ENCODE results near the gene POLR3B. TPM values are rescaled to one million over a fixed set of nuclear protein-coding genes. Genes with fewer than 3 reads are reported as not detected.
A peak's percentile ranks its signal among the peaks of the same experiment; 100 is the strongest.

Gene POLR3B
- total and polyA plus RNA-seq, 5 donors from 2014 or later = 3.4 to 5.7 (median 5.2) TPM

DNA sequence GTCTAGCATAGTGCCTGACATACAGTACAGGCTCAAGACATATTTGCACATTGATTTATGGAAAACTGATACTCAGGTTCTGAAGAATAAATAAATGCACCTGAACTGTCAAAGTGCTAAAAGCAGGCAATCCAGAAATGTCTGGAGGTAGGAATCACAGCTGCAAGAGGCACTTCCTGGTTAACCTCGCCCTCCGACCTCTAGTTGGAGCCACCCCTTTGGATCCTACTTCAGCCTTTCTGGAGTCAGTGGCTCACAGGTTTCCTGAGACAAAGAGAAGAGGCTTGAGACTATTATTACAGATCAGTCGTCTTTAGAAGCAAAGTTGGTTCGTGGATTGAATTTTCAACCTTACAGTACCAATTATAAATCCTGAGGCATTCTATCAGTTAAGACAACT is 42.0 kb upstream of the POLR3B start:
- H3K27ac Mint-ChIP-seq = peak overlapping the region in 1 of 3 donors; percentile 49
- H3K4me3 ChIP-seq (ENCODE audit: low read depth, low read length) = no peak overlapping the region
- H3K36me3 Mint-ChIP-seq = peaks cover 34% of the 10 kb centered on the region
- ATAC-seq (ENCODE audit: low read depth in 2 of 2) (no peak), DNase-seq (no peak)
- no peak overlapping the region for H3K4me3 Mint-ChIP-seq
- peaks cover 5% of the 10 kb centered on the region for H3K4me1 ChIP-seq (ENCODE audit: control insufficient read depth, insufficient read depth, low read length, poor library complexity, severe bottlenecking)
- H3K9me3 ChIP-seq (ENCODE audit: control insufficient read depth in 2 of 2, low read length in 2 of 2) = no peaks in the 10 kb centered on the region
- H3K27me3 Mint-ChIP-seq = no peaks in the 10 kb centered on the region
- no peak overlapping the region for H3K27ac ChIP-seq (ENCODE audit: insufficient read depth, low read length, poor library complexity, severe bottlenecking)
- H3K4me1 Mint-ChIP-seq = peaks cover 19 to 45% (median 35%) of the 10 kb centered on the region in 4 donors
- no peaks in the 10 kb centered on the region for H3K27me3 ChIP-seq (ENCODE audit: control insufficient read depth, insufficient read depth, low read length)
- H3K36me3 ChIP-seq (ENCODE audit: control insufficient read depth, insufficient read depth, low read length) = peaks cover 87% of the 10 kb centered on the region
- H3K9me3 Mint-ChIP-seq = no peaks in the 10 kb centered on the region

DNA sequence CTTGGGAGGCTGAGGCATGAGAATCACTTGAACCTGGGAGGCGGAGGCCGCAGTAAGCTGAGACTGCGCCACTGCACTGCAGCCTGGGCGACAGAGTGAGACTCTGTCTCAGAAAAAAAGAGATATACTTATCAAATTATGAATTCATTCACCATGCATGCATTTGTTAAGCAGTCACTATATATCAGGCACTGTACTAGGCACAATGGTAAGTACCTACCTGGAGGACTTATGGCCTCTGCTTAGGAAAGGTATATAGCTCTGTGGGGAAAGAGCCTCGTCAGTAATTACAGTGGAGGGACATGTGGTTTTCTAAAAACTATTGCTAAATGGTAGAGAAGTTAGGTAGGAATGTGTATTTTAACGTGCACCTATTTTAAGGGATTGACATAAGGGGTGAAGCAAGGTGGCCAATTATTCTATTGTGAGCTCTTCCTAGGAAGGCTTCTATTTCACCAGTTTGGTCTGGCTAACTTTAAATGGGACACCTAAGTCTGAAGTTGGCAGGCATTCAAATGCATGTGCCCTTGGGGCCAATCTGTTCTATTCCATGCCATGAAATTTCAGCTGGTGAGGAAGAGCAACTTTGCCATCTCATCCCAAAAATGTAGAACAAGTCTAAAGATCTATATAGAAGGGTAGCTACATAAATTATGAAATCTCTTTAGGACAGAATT is 40.0 kb upstream of the POLR3B start:
- Histone ChIP-seq H3K4me3 (ENCODE audit: low read depth, low read length) (no peak overlapping the region), H3K27ac (ENCODE audit: insufficient read depth, low read length, poor library complexity, severe bottlenecking) (no peak overlapping the region), H3K9me3 (ENCODE audit: control insufficient read depth in 2 of 2, low read length in 2 of 2) (no peaks in the 10 kb centered on the region), H3K27me3 (ENCODE audit: control insufficient read depth, insufficient read depth, low read length) (no peaks in the 10 kb centered on the region), H3K36me3 (ENCODE audit: control insufficient read depth, insufficient read depth, low read length) (peaks cover 89% of the 10 kb centered on the region), H3K4me1 (ENCODE audit: control insufficient read depth, insufficient read depth, low read length, poor library complexity, severe bottlenecking) (no peaks in the 10 kb centered on the region)
- H3K36me3 Mint-ChIP-seq = peaks cover 53% of the 10 kb centered on the region
- ATAC-seq (ENCODE audit: low read depth in 2 of 2) (no peak), DNase-seq (no peak)
- no peak overlapping the region for H3K4me3 Mint-ChIP-seq
- no peaks in the 10 kb centered on the region for H3K9me3 Mint-ChIP-seq
- no peaks in the 10 kb centered on the region for H3K27me3 Mint-ChIP-seq
- peaks cover 12 to 42% (median 36%) of the 10 kb centered on the region in 4 donors for H3K4me1 Mint-ChIP-seq
- H3K27ac Mint-ChIP-seq = peak overlapping the region in 1 of 3 donors; percentile 38

DNA sequence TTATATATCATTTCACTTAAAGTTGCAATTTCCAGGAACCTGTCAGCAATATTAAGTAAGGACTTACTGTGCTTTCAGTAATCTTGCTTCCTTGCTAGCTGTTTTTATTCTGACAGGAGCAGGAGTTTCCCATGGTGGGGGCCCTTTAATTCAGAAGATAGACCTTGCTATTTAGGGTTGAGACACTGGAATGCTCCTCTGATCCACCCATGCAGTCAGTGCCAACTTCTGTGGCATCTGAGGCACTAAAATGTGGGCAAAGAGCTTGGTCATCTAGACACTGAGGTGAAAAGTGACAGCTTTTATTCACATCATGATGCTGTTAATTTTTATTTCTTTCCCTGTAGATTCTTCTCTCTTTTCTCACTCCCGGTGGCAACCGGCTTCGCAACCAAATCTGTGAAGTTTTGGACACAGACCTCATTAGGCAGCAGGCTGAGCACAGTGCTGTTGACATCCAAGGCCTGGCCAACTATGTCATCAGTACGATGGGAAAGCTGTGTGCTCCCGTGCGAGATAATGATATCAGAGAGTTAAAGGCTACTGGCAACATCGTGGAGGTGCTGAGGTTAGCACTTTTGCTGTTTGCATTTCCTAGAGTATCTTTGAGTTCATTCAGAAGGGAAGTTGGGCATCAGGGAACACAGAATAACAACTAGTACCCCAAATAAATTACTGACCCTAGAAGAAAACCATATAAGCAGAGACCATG is 36.3 kb upstream of the POLR3B start:
- Histone ChIP-seq H3K4me1 (ENCODE audit: control insufficient read depth, insufficient read depth, low read length, poor library complexity, severe bottlenecking) (no peaks in the 10 kb centered on the region), H3K27ac (ENCODE audit: insufficient read depth, low read length, poor library complexity, severe bottlenecking) (no peak overlapping the region), H3K9me3 (ENCODE audit: control insufficient read depth in 2 of 2, low read length in 2 of 2) (no peaks in the 10 kb centered on the region), H3K36me3 (ENCODE audit: control insufficient read depth, insufficient read depth, low read length) (peaks cover 93% of the 10 kb centered on the region), H3K27me3 (ENCODE audit: control insufficient read depth, insufficient read depth, low read length) (no peaks in the 10 kb centered on the region), H3K4me3 (ENCODE audit: low read depth, low read length) (no peak overlapping the region)
- H3K27me3 Mint-ChIP-seq = no peaks in the 10 kb centered on the region
- H3K4me3 Mint-ChIP-seq = no peak overlapping the region
- DNase-seq (no peak), ATAC-seq (ENCODE audit: low read depth in 2 of 2) (no peak)
- peaks cover 9 to 38% (median 35%) of the 10 kb centered on the region in 4 donors for H3K4me1 Mint-ChIP-seq
- no peaks in the 10 kb centered on the region for H3K9me3 Mint-ChIP-seq
- peaks cover 63% of the 10 kb centered on the region for H3K36me3 Mint-ChIP-seq
- peak overlapping the region in 2 of 3 donors; percentile 33 to 56 for H3K27ac Mint-ChIP-seq

DNA sequence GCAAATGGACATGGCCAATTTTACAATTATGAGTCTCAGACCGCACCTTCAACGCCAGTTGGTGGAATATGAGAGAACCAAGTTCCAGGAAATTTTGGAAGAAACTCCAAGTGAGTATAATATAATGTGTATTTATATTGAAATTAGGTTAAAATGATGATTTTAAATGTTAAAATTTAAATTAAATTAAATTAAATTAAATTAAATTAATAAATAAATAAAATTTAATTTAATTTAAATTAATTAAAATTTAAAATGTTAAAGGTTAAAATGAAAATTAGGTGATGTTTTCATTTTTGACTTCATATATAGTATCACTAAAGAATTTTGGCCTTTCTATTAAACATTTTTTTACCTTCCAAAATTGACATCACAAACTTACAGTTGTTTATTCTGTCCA is 34.0 kb upstream of the POLR3B start:
- H3K27ac ChIP-seq (ENCODE audit: insufficient read depth, low read length, poor library complexity, severe bottlenecking) = no peak overlapping the region
- H3K4me1 Mint-ChIP-seq = peaks cover 6 to 38% (median 35%) of the 10 kb centered on the region in 4 donors
- H3K27me3 ChIP-seq (ENCODE audit: control insufficient read depth, insufficient read depth, low read length) = no peaks in the 10 kb centered on the region
- no peak for DNase-seq
- no peak overlapping the region for H3K4me3 Mint-ChIP-seq
- no peak for ATAC-seq (ENCODE audit: low read depth in 2 of 2)
- no peak overlapping the region for H3K4me3 ChIP-seq (ENCODE audit: low read depth, low read length)
- H3K27me3 Mint-ChIP-seq = no peaks in the 10 kb centered on the region
- H3K4me1 ChIP-seq (ENCODE audit: control insufficient read depth, insufficient read depth, low read length, poor library complexity, severe bottlenecking) = no peaks in the 10 kb centered on the region
- H3K9me3 ChIP-seq (ENCODE audit: control insufficient read depth in 2 of 2, low read length in 2 of 2) = no peaks in the 10 kb centered on the region
- no peak overlapping the region for H3K27ac Mint-ChIP-seq
- no peaks in the 10 kb centered on the region for H3K9me3 Mint-ChIP-seq
- H3K36me3 ChIP-seq (ENCODE audit: control insufficient read depth, insufficient read depth, low read length) = peaks cover 93% of the 10 kb centered on the region
- H3K36me3 Mint-ChIP-seq = peaks cover 69% of the 10 kb centered on the region

DNA sequence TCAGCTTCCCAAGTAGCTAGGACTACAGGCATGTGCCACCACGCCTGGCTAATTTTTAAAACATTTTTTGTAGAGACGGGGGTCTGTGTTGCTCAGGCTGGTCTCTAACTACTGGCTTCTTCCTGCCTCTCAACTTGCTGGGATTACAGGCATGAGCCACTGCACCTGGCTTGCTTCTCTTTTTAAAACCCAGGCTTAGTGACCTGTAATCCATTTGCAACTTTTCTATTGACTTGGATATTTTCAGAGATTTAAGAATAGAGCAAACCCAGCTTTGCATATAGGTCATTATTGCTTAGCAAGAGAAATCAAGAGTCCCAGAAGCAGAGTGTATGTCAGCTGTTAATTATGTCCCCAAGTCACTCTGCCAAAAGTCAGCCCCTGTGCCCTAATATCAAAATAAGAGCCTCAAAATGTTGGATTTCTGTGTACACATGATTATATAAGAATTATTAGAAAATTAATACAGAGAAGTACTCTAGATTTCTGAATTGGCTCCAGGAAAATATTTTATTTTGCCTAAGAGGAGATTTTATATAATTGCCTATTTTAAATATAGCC is 30.2 kb upstream of the POLR3B start:
- DNase-seq (no peak), ATAC-seq (ENCODE audit: low read depth in 2 of 2) (no peak)
- H3K4me3 Mint-ChIP-seq = no peak overlapping the region
- peaks cover 12 to 32% (median 18%) of the 10 kb centered on the region in 4 donors for H3K4me1 Mint-ChIP-seq
- no peaks in the 10 kb centered on the region for H3K9me3 Mint-ChIP-seq
- Histone ChIP-seq H3K27me3 (ENCODE audit: control insufficient read depth, insufficient read depth, low read length) (no peaks in the 10 kb centered on the region), H3K4me3 (ENCODE audit: low read depth, low read length) (no peak overlapping the region), H3K27ac (ENCODE audit: insufficient read depth, low read length, poor library complexity, severe bottlenecking) (no peak overlapping the region), H3K4me1 (ENCODE audit: control insufficient read depth, insufficient read depth, low read length, poor library complexity, severe bottlenecking) (no peaks in the 10 kb centered on the region), H3K36me3 (ENCODE audit: control insufficient read depth, insufficient read depth, low read length) (peaks cover 94% of the 10 kb centered on the region), H3K9me3 (ENCODE audit: control insufficient read depth in 2 of 2, low read length in 2 of 2) (no peaks in the 10 kb centered on the region)
- peaks cover 66% of the 10 kb centered on the region for H3K36me3 Mint-ChIP-seq
- no peaks in the 10 kb centered on the region for H3K27me3 Mint-ChIP-seq
- no peak overlapping the region for H3K27ac Mint-ChIP-seq

DNA sequence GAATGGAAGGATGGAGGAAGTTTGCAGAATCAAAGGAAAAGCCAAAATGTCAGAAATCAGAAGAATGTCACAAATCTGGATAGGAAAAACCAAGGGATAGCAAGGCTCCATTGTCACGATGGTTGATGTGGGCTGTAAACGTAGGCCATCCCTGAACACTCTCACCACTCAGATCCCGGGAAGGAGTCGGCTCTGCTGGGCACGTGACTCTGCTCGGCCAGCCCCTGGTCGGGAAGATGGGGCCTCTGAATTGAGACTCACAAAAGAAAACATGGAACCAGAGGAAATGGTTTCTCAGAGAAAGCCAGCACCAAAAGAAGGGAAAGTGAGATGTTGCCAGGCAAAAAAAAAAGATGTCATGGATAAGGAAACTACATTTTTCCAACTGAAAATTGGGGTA is 28.8 kb upstream of the POLR3B start:
- peaks cover 63% of the 10 kb centered on the region for H3K36me3 Mint-ChIP-seq
- no peaks in the 10 kb centered on the region for H3K9me3 ChIP-seq (ENCODE audit: control insufficient read depth in 2 of 2, low read length in 2 of 2)
- no peak overlapping the region for H3K27ac Mint-ChIP-seq
- DNase-seq (no peak), ATAC-seq (ENCODE audit: low read depth in 2 of 2) (no peak)
- peaks cover 92% of the 10 kb centered on the region for H3K36me3 ChIP-seq (ENCODE audit: control insufficient read depth, insufficient read depth, low read length)
- no peaks in the 10 kb centered on the region for H3K27me3 ChIP-seq (ENCODE audit: control insufficient read depth, insufficient read depth, low read length)
- no peaks in the 10 kb centered on the region for H3K4me1 ChIP-seq (ENCODE audit: control insufficient read depth, insufficient read depth, low read length, poor library complexity, severe bottlenecking)
- no peak overlapping the region for H3K4me3 ChIP-seq (ENCODE audit: low read depth, low read length)
- peaks cover 14 to 34% (median 21%) of the 10 kb centered on the region in 4 donors for H3K4me1 Mint-ChIP-seq
- H3K27ac ChIP-seq (ENCODE audit: insufficient read depth, low read length, poor library complexity, severe bottlenecking) = no peak overlapping the region
- H3K4me3 Mint-ChIP-seq = no peak overlapping the region
- H3K9me3 Mint-ChIP-seq = peaks cover 0 to 1% (median 0%) of the 10 kb centered on the region in 7 donors
- H3K27me3 Mint-ChIP-seq = no peaks in the 10 kb centered on the region

DNA sequence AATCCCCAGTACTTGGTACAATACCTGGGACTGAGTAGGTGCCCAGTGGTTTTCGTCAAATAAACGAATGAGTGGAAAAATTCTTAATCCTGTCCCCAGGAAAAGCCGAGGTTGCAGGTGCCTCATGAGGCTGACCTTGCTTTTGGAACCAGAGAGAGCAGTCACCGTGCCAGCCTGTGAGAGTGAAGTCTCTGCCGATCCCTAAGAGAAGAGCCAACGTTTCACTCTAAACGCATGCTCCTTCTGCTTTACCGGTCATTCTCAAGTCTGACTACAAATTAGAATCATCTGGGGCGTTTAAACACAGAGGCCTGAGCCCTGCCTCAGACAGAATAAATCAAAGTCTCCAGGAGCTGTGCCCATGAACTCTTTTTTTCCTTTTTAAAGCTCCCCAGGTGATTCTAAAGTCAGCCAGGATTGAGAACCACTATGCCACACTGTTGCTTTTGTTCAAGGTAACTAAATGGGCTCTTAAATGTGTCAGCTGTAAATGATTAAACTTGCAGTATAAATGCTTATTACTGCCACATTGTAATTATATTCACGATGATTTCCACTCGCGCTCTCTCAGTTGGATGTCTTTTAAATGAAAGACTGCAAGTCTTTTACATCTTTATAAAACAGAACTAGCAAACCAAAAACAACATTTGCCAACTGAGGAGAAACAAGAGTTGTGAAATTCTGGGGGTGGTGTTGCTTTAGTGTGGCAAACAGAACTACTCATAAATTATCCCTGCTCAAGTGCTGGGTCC is 28.1 kb upstream of the POLR3B start:
- H3K9me3 ChIP-seq (ENCODE audit: control insufficient read depth in 2 of 2, low read length in 2 of 2) = no peaks in the 10 kb centered on the region
- Mint-ChIP-seq H3K27ac (no peak overlapping the region), H3K4me3 (no peak overlapping the region), H3K4me1 (peaks cover 16 to 36% (median 21%) of the 10 kb centered on the region in 4 donors), H3K36me3 (peaks cover 63% of the 10 kb centered on the region), H3K9me3 (peaks cover 0 to 1% (median 0%) of the 10 kb centered on the region in 7 donors), H3K27me3 (no peaks in the 10 kb centered on the region)
- ATAC-seq (ENCODE audit: low read depth in 2 of 2) (no peak), DNase-seq (no peak)
- H3K36me3 ChIP-seq (ENCODE audit: control insufficient read depth, insufficient read depth, low read length) = peaks cover 90% of the 10 kb centered on the region
- no peaks in the 10 kb centered on the region for H3K27me3 ChIP-seq (ENCODE audit: control insufficient read depth, insufficient read depth, low read length)
- H3K4me1 ChIP-seq (ENCODE audit: control insufficient read depth, insufficient read depth, low read length, poor library complexity, severe bottlenecking) = no peaks in the 10 kb centered on the region
- no peak overlapping the region for H3K27ac ChIP-seq (ENCODE audit: insufficient read depth, low read length, poor library complexity, severe bottlenecking)
- H3K4me3 ChIP-seq (ENCODE audit: low read depth, low read length) = no peak overlapping the region

Data from CD4-positive, CD25-positive, alpha-beta regulatory T cell (primary cell).